NOMO-1 treated with dmso at 0.1 percent for 144 hours (cell line): ENCODE results near the gene TMC8.

Experiments
- DNase-seq: peaks from one replicate; lab custom pipeline; 2025; ENCODE audit not compliant: unreplicated experiment; lab: John Stamatoyannopoulos, UW

Gene TMC8

DNA sequence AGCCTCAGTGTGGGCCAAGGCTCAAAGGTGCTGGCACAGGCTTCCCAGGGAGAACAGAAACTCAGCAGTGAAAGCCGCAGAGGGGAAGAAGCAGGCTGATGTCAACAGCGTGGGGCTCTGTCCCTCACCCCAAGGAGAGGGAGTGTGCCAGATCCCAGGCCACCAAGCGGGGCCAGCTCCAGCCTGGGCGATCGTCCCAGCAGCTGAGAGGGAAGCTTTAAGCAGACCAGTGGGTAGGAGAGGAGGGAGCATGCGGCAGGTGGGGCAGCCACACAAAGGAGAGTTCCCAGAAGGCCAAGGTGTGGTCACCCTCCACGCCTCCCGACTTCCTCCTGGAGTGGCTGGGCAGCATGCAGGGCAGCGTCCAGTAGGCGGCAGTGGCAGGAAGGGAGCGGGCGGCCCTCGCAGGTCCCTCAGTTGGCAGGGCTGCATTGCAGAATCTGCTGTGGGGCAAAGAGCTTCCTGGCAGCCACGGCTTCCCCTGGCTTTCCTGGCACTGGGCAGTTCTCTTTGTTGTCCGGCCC lies 43.8 kb downstream of the TMC8 start:
- DNase-seq, result peak; percentile 59

DNA sequence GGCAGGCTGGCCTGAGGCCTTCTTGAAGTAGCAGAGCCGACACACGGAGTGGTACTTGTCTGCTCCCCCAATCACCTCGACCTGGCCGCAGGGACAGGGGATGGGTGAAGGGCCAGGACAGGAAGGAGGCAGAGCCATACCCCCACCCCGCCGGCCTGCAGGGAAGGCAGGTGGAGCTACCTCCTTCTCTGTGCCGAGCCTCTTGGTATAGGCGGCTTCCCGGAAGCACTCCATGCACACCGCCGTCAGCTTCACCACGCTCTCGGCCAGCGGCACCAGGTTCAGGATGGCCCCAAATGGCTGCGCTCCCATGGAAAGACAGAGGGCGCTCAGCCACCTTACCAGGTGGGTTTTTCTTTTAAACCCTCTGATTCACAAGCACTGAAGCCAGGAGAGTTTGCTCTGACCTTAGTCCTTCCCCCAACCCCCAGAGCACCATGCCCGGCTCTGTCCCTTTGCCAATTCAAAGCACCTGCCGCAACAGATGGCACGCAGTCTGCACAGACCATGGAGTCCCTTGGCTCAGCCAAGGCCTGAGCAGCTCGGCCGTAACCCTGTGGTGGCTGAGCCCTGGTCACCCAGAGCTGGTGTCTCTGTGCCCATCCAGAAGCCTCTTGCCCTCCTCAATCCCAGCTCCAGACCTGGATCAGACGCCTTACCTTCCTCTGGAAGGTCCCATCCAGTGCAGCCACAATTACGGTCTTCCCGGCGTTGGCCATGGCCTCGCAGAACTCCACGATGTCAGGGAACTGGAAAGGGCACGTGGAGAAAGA lies 44.5 kb downstream of the TMC8 start:
- no peak for DNase-seq

DNA sequence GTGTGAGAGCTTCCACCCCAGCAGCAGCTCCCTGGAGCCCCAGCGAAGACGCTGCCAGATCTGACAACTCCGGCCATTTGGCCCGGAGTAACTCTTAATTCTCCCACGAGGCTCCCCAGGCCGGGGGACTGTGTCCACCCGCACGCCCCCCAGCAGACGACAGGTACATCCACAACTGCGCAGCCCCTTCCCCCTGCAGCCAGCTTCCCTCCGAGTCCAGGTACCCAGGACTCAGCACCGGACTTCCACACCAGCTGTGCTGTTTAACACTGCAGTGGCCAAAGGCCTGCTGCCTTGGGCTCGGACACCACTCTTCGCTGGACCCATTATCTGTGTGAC lies 45.0 kb downstream of the TMC8 start:
- DNase-seq, result no peak

DNA sequence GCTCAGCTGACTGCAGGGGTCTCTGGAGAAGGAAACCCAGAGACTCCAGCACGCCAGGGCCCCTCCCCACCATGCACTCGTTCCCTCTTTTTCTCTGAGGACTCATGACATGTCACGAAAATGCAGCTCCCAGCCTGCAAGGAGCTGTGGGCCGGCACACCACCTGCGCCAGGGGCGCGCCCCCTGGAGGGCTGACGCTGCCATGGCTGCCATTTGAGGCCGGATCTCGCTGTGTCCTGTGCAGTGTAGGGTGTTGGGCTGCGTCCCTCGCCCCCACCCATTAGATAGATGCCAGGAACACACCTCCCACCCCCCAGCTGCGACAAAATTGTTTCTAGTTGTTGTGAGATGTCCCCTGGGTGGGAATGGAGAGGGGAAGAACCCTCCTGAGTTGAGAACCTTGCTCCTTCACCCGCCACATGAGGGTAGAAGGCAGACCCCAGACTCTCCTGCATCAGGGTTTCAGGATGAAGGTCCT lies 46.0 kb downstream of the TMC8 start:
- DNase-seq, result peak; percentile 5

DNA sequence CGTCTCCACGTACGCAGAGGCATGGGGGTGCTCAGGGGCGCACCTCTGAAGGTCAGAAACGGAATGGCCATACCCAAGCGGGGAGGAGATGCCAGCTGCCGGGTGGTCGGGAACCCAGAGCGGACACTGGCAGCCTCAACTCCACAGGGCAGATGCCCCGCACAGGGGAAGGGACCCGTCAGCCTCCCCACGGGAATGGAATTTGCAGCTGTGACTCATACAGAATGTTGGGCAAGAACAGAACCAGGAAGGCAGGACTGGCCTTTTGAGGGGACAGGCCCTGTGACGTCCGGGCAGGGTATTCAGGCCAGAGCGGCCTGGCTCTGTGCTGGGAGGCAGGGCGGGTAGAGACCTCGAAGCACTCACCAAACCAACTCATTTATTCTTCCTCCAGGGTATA lies 48.8 kb downstream of the TMC8 start:
- DNase-seq, result no peak

DNA sequence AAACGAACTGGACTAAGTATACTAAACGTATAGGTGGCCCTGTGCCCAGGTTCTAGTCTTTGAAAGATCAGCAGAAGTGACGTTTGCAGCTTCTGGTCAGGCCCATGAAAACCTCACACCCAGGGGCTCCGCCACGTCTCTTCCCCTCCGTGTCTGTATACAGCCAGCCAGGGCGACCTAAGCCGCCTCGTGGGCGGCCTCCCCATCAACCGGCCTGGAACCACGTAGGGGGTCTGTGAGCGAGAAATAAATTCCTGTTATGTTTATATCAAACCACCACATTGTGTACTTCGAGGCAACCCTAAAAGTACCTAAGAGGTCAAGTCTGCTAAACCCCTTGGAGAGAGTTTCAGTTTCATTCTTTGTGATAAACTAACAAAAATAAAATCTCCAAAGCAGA lies 49.5 kb downstream of the TMC8 start:
- no peak for DNase-seq

DNA sequence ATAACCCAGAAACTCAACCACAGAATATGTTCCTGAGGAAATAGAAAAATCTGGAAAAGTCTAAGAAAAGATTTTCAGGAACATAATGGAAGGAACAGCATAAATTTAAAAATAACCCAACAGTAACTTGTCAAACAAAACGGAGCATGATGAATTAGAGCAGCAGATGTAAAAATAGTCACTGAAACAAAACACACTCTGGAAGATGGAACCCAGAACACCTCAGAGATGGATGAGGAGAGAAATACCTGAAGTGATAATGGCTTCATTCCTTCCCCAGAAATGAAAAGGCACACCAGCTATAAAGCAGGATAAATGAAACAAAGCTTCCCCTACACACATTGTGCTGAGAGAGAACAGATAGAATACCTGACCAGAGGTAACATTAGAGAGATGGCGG lies 49.9 kb downstream of the TMC8 start:
- DNase-seq, result no peak

DNA sequence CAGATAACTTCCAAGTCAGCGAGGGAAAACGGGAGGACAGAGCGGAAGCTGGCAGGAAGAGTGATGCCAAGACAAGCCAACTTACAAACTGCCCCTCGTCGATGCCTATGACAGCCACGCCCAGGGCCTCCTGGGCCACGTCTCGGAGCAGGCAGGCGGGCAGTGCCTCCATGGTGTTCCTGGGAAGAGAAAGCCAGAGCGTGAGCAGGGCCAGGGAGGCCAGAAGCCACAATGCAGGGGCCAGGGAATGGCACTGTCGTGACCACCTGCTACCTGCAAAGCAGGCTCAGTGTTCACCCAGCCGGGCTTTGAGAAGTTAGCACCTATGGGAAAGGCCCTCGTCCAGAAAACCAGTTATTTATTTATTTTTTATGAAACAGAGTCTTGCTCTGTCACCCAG lies 51.9 kb downstream of the TMC8 start:
- DNase-seq, result no peak

DNA sequence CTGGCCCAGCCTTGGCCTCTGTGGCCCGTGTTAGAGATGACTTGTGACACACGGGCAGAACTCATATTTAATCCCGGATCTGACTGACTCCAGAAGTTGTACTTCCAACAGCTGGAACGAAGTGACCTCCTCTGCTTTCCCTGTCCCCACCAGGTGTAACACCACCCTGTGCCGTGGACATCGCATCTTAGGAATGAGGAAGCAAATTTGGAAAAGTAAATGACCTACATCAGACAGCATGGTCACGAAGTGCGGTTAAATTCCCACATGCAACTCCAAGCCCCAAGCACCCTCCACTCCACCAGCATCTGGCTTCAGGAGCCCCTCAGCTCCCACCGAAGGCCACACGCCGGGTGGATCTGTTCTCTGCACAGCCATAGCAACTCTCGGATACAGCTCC lies 53.3 kb downstream of the TMC8 start:
- DNase-seq, result no peak

DNA sequence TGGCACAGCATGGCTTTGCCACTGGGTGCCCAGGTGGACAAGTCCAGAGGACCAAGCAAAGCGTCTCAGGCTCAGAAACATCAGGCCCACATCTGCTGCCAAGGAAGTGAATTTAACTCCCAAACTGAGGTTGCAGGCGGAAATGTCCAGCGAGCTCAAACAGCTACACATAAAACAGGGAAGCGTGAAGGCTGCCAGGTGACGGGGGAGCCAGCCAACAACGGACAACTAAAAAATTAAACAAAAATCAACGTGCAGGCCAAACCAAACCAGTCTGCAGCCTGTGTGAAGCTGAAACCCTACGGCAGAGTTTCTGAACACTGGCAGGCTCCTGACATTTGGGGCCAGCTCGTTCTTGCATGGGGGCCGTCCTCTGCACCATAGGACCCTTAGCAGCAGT lies 53.8 kb downstream of the TMC8 start:
- DNase-seq, result no peak

DNA sequence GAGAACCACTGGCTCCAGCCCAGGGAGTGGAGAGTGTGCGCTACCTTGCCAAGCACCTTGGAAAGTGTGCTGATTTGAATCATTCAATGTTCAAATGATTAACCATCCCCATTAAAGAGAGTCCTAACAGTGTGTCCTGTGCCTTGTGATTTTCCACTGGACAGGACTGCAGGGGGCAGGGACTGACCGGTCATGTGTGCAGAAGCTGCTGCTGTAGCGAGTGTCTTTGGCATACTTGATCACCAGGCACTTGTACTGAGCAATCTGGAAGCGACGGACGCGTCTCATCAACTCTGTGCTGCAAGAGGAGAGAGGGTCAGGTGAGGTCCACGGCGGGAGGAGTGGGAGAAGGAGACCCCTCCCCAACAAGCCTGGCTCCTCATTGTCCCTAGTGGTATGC lies 54.3 kb downstream of the TMC8 start:
- no peak for DNase-seq

DNA sequence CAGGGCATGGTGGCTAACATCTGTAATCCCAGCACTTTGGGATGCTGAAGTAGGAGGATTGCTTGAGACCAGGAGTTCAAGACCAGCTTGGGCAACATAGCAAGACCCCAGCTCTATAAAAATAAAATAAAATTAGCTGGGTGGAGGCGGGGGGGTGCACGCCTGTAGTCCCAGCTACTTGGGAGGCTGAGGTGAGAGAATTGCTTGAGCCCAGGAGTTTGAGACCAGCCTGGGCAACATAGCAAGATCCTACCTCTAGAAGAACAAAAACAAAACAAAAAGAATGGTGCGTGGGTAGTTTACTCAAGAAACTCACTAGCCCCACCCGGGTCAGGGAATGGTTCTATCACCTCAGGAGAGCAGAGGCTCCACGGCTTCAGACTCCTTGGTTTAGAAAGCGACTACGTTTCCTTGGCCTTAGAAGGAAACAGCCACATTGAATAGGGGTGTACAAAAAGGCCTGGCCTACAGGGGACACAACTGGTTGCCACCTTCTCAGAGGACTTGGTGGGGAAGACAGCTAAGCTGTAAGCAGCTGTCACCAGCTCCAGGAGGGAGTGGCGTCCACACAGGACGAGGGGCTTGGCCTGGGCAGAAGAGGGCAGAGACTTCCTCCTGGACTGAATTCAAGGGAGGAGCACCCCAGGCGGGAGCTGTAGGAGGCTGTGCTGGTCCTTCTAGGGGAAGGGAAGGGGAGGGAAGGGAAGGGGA lies 55.6 kb downstream of the TMC8 start:
- DNase-seq, result peak; percentile 27

DNA sequence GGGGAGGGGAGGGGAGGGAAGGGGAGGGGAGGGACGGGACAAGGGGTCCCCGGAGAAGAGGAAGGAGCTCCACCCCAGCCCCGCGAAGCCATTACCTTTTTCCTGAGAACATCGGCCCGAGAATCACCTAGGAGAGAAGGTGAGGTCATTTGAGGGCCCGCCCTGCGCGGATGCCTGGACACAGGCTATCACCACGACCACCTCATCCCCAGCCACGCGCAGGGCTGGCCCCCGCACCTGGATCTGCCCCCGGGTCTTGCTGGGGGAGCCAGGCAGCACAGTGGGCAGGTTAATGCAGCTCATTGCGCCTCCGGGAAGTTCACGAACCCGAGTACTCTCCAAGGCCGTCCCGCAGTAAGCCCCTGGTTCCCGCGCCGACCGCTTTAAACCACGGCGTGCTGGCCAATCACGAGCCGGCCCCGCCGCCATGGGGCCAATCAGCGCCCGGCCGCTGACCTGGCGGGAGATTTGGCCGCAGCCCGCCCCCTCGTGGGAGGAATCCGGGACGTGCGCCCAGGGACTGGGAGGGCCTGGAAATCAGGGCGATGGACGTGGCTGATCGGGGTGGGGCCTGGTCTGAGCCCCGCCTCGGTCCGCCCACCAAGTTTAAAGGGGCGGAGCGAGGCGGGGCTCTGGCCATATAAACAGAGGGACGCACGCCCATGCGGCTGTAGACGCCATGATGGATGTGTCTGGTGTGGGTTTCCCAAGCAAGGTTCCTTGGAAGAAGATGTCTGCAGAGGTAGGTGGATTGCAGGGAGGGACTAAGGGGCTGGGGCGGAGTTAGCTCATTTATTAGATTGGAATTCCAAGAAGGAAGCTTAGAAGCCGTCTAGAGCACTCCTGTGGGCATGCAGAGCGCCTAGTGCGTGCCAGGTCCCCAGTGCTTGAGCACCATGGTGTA lies 56.4 kb downstream of the TMC8 start, which contains the start of the genes AFMID and TK1:
AFMID (plus strand) TSS at position 671 of the 904 bp plus-strand sequence; CDS start at position 680, 9 bp downstream.
TK1 (minus strand) TSS at position 361 of the 904 bp plus-strand sequence; CDS start at position 303, 58 bp downstream.
- DNase-seq, result peak; percentile 97
